HPDE6-E6E7 (cell line): ENCODE measurements around the gene C1QTNF3.
A peak's percentile ranks its signal among the peaks of the same experiment; 100 is the strongest.

Source experiments
- DNase-seq: peaks from one replicate; pipeline ENCODE4 v3.0.0; 2011; ENCODE audit warnings: missing footprints; ENCODE audit errors: extremely low spot score

C1QTNF3 gene

DNA sequence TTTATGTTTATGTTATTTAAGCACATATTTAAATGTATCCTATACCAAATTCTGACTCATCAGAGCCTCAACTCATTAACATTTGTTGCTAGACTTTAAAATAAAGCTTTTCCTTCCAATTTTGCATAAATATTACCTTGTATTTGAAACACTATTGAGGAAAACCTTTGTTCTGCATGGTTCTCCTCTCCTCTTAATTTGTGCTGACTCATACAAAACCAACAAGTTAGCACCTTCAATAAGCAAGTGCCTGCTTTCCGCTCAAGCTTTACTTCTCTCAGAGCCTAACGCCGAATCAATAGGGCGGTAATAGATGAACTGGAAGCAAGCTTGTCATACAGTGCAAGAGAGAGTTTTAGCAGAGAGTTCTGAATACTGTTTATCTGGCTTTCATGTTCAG is 43.0 kb downstream of the C1QTNF3 start:
- no peak for DNase-seq

DNA sequence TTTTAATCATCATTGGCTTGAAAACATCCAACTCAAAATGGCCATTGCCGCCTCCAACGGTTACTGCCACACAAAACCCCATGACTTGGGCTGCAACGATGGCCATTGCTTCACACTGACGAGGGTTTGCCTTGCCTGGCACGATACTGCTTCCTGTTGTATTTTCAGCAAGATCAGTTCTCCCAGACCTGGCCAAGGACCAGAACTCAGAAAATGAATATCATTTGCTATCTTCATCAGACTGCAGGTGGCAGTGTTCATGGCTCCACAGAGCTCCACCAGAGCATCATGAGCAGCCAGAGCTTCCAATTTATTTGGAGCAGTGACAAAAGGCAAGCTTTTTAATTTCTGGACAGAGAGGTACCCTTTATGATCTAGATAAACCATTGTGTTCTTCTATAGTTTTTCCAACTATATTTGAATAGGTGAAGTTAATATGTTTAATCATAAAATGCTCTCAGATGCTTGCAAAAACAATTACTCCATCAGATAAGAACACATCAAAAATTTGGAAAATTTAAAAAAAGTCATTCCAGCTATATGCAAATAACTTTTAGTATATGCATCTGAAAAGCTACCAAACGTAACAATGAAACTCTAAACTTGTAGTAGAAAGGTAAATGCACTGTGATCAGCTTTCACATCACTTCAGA is 45.6 kb downstream of the C1QTNF3 start:
- peak; percentile 39 for DNase-seq

DNA sequence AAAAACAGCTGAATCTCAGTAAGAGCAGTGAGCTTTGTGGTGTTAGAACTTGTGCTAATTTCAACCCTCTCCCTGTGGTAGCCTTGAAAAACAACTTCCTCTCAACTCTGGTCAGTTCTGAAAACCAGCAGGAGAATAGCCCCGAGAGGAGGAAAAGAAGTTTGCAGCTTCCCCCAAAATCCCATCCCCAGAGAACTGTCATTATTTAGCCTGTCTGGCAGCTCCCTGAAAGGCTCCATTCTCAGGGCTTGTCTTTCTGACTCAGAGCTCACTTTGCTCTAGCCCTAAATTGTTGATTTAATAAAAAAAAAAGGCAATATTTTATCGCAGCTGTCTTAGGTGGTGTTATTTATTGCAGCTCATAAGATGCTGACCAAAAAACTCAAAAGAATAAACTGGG is 47.1 kb downstream of the C1QTNF3 start:
- no peak for DNase-seq

DNA sequence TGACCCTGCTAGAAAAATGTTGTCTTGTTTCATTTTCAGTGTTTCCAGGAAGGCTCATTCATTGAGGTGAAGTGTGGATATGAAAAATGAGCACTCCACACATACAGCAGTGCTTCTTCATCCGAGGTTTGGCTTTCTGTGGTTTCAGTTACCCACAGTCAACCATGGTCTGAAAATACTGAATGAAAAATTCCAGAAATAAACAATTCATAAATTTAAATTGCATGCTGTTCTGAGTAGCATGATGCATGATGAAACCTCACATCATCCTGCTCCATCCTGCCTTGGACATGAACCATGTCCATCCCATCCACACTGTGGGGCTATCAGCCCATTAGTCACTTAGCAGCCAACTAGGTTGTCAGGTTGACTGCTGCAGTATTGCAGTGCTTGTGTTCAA is 48.2 kb downstream of the C1QTNF3 start:
- no peak for DNase-seq

DNA sequence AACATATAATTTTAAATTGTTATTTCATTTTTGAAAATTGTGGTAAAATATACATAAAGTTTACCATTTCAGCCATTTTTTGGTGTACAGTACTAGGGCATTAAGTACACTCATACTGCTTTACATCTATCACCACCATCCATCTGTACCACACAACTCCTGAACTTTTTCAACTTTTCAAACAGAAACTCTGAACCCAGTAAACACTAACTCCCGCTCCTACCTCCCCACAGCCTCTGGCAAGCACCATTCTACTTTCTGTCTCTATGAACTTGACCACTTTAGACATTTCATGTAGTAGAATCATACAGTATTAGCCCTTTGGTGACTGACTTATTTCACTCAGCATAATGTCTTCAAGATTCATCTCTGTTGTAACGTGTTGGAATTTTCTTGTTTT is 50.1 kb downstream of the C1QTNF3 start:
- DNase-seq = no peak

DNA sequence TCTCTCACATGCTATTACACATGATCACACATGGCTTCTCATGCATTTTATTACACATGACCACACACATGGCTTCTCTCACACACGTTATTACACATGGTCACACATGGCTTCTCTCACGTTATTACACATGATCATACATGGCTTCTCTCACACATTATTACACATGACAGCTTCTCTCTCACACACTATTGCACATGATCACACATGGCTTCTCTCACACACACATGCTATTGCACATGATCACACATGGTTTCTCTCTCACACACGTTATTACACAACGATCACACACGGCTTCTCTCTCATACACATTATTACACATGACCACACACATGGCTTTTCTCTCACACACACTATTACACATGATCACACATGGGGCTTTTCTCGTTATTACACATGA is 57.6 kb downstream of the C1QTNF3 start:
- no peak for DNase-seq

DNA sequence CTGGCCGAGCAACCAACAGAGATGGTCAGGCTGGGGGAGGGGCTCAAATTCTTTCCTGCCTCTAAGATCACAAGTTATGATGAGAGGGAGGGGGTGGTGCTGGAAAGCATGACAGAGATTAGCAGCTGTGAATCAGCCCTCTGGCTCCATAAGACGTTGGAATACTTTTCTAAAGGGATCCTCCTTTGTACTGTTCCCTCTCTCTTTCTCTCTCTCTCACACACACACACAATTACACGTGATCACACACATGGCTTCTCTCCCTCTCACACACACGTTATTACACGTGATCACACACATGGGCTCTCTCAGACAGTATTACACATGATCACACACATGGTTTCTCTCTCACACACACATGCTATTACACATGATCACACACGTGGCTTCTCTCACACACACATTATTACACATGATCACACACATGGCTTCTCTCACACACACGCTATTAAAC is 58.3 kb downstream of the C1QTNF3 start, which contains the start of gene SLC45A2:
TSS of gene SLC45A2 (minus strand) at position 23 of the 454 bp plus-strand sequence. CDS start 110 bp downstream, outside the sequence.
- DNase-seq = no peak

DNA sequence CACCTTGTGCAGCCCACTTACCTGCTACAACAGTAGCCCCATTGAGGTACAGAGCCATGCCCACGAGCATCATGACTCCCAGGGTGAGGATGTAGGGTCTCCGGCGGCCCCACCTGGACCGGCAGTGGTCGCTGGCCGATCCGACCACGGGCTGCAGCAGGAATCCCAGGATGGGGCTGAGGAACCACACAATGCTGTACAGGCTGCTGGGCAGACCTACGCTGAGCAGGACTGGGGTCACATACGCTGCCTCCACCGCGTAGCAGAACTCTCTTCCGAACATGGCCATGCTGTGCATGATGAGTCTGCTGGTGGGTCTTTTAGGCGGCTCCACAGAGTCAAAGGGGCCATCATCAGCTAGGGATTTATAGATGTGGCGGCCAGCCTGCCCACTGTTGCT is 58.8 kb downstream of the C1QTNF3 start:
- DNase-seq = no peak

DNA sequence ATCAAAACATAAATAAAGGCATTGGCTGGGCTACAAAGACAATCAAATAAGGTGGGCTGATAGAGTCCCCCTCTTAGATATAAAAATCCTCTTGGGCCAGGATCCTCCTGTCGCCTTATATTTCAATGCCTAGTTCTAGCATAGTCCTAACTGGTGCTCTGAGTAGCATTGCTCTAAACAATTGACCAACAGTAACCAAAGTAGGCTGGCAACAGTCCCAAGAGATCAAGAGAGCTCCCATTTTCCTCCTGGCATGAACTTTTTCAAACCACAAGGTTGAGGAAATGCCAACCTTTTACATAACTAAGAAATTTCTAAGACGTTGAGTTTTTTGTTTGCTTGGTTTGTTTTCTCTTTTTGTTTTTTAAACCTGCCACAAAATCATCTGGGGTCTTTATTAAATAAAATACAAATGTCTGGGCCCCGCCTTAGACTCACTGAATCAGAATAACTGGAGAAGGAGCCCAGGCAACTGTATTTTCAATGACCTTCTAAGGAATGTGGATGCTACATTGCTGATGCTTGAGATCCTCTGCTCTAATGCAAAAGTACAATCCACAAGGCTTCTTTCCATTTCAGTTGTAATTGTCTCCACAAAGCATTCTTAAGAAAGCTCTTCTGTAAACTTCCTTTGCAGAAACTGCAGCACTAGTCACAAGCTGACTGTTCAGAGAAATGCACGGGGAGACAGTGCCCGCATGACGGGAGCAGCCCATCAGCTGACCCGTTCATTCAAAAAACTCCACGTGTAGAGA is 61.4 kb downstream of the C1QTNF3 start:
- no peak for DNase-seq

DNA sequence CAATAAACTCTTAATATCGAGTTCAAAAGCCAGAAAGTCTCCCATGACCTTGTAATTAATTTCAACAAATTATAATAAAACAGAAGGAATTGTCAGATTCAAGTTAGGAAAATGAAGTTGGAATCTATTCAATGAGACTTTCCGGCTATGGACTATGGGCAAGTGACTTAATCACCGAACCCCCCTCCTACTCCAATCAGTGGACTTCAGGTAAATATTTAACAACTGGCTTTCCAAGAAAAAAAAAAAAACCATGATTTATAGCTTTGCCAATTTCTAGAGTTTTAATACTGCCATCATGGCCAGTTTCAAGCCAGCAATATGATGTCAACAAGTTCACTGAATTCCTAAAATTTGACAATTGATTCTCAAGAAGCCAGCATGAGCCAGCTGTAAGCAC is 63.0 kb downstream of the C1QTNF3 start:
- DNase-seq = no peak

DNA sequence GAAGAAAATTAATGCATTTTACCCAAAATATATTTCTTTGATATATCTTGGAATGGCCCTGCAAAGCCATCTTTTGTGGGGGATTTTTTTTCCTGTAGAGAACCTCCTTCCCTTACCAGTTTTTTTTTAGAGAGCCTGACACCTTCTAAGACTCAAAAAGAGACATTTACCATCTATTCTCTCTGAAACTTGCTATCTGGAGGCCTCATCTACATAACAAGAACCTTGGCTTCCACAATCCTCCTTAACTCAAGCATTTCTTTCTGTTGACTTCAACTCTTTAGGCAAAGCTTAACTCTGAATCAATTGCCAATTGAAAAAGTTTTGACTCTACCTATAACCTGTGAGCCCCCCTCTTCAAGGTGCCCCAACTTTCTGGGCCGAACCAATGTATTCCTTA is 64.7 kb downstream of the C1QTNF3 start:
- DNase-seq = no peak

DNA sequence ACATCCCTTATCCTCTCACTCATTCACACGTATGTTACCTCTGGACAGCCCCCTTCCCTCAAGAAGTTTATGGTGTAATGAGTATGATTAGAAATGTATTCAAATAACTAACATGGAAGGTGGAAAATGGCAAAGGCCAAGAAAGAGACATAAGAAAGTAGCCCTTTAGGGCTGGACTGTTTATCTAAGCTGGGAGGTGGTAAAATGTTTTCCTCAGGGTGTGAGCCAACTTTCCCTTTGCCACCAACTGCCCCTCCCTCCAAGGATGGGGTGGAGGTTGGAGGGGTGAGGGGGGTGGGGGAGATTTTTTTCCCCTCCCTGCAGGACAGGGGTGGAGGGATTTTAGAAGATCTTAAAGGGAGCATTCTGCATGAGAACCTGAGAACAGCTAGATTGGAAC is 66.7 kb downstream of the C1QTNF3 start:
- DNase-seq = no peak

DNA sequence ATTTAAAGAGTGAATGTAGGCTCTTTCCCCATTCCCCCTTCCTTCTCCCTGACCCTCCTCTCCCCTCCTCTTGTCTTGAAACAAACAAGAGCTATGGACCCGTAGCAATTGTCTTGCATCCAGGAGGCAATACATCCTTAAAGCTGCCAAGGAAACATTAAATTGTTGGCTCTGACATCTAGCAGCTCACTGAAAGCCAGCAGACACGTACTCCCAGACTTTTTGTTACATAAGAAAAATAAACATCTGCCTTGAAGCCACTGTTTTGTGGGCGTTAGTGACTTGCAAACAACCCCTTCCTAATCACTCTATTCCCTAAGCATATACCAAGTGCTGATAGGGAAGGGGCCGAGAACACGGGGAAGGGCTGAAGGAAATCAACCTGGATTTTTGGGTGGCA is 67.2 kb downstream of the C1QTNF3 start:
- DNase-seq = no peak

DNA sequence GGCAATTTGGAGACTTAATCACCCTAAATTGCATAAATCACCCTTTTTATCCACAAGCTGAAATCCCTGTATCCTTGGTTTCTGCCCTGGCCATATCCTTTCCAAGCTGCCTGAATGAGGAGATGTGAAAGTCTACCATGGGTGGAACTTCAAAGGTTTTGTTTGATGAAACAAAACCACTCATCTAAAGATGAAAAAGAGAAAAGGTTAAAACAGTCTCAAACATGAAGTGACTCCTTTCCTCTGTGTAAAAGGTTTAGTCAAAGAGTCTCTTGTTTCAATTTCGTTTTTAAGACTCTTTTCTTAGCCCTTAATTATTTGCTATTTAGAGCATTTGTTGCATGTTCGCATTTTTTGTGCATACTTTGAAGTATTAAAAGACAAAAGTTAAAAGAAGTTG is 69.7 kb downstream of the C1QTNF3 start:
- no peak for DNase-seq

DNA sequence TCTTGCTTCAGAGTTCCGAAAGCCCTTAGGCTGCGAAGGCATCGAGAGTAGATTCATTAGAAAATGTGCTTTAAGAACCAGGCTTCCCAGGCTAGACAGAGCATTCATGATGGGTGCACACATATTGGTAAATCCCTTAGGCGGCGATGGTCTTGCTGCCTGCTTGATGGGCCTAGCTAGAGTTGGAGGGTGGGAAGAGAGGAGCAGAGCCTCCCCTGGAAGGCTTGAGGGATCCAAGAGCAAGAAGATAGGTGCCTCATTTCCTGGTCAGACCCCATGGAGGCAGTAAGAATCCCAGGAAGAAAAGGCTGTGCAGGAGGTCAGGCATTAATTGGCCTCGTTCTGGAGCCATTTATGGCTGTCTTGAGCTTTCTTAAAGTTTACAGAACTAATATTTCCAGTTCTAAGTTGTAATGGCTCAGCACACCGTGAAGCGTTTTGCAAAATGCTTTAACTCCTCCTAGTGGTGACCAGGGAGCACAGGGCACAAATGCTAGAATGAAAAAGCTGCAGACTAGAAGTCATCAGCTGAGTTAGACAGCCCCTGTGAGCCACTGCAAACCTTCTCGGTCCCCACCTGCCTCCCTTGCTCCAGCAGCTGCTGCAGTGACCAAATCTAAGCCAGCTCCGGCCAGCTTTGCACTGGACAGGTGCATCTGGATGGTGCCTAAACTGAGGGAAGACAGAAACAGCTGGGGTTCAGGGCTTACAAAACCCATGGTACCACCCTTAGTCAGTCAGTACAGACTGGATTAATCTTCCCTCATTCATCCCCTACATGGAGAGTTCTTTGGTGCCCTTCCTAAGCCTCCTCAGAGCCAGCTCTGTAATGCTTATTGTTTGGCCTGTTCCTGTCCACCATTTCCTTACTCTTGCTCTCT is 73.2 kb downstream of the C1QTNF3 start:
- DNase-seq = peak; percentile 38

DNA sequence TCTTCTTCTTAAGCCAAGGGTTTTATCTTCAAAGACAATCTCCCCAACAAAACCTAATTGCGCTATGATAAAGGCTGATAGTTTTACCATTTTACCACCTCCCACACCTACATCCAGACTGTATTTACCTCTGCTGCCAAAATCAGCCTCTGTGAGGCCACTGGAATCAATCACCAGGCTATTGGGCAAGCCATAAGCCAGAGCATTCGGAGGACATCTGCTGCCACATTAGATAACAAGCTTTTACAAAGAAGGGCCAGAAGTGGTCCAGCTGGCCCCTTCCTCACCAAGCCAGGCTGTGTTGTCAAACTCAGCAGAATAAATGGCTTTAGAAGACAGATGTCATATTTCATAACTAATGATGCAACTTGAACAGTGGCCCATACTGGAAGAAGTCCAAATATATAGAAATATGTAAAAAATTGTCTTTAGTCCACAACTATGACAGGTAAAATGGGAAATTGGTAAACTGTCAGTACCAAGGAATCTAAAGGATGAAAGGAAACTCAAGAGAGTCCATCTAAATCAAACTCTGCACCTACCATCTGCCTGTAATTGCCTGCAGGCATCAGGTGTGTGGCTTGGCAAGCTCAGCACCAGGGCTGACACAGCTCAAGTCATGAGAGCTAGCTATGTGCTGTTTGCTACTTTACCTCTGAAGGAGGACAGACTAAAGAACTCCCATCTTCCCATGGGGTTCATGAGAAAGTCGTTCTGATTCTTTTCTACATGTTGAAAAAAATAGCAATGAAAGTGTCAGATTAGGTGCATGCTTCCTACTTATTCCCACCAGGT is 74.6 kb downstream of the C1QTNF3 start:
- DNase-seq = no peak
